HepG2 (cell line): Measurements from ENCODE around the gene MIPEP. TPM values are rescaled to one million over a fixed set of nuclear protein-coding genes. Genes with fewer than 3 reads are reported as not detected.

Source experiments
- ELF3 ChIP-seq: IDR thresholded peaks from 2 replicates; pipeline ENCODE4 v1.6.1; 2016; ENCODE audit warnings: missing genetic modification reagents, missing compliant biosample characterization
- GABPA ChIP-seq, 2 experiments: IDR thresholded peaks; 2 replicates each; pipeline ENCODE4 v1.6.1; 2011 to 2016; ENCODE audit warnings: low read depth in 2 of 2, low read length in 1 of 2, missing biosample characterization in 1 of 2, missing genetic modification characterization in 1 of 2
- HCFC1 ChIP-seq: fragments of 150-350 bp; IDR thresholded peaks from 2 replicates; pipeline ENCODE4 v1.6.1; 2014; ENCODE audit warnings: low read depth, low read length
- IKZF1 ChIP-seq: fragments of 450-650 bp; IDR thresholded peaks from 2 replicates; pipeline ENCODE4 v1.7.1; 2016
- KAT7 ChIP-seq: IDR thresholded peaks from 2 replicates; pipeline ENCODE4 v1.6.1; 2018; ENCODE audit warnings: borderline replicate concordance, missing compliant biosample characterization
- POLR2AphosphoS5 ChIP-seq: IDR thresholded peaks from 2 replicates; pipeline ENCODE4 v1.6.1; 2012; ENCODE audit warnings: low read depth, low read length
- RNF2 ChIP-seq: fragments of 450-650 bp; conservative IDR thresholded peaks from 2 replicates; pipeline ENCODE4 v1.6.1; 2016; ENCODE audit warnings: low read depth
- ZBTB8A ChIP-seq: sonication (generic); formaldehyde crosslinking; IDR thresholded peaks from 2 replicates; pipeline ENCODE4 v1.4.0; 2020; ENCODE audit warnings: mild to moderate bottlenecking, low read depth, missing genetic modification reagents, borderline replicate concordance
- ZC3H13 ChIP-seq: sonication (generic); formaldehyde crosslinking; IDR thresholded peaks from 2 replicates; pipeline ENCODE4 v1.8.1; 2023; ENCODE audit warnings: mild to moderate bottlenecking, missing genetic modification reagents, moderate library complexity
- ZNF460 ChIP-seq: sonication (generic); formaldehyde crosslinking; IDR thresholded peaks from 2 replicates; pipeline ENCODE4 v1.5.1; 2020; ENCODE audit warnings: missing genetic modification reagents, mild to moderate bottlenecking, borderline replicate concordance
- ZNF558 ChIP-seq: sonication (generic); formaldehyde crosslinking; IDR thresholded peaks from 2 replicates; pipeline ENCODE4 v1.9.0; 2022; ENCODE audit warnings: mild to moderate bottlenecking, missing genetic modification reagents, borderline replicate concordance
- ZNF572 ChIP-seq: sonication (generic); formaldehyde crosslinking; IDR thresholded peaks from 2 replicates; pipeline ENCODE4 v1.5.1; 2020; ENCODE audit warnings: mild to moderate bottlenecking, missing genetic modification reagents
- ZNF772 ChIP-seq: sonication (generic); formaldehyde crosslinking; IDR thresholded peaks from 2 replicates; pipeline ENCODE4 v1.5.0; 2020; ENCODE audit warnings: mild to moderate bottlenecking, missing genetic modification reagents
- ZSCAN21 ChIP-seq: sonication (generic); formaldehyde crosslinking; IDR thresholded peaks from 2 replicates; pipeline ENCODE4 v1.8.0; 2022; ENCODE audit warnings: mild to moderate bottlenecking, missing genetic modification reagents, moderate library complexity, borderline replicate concordance
- polyA plus RNA-seq, 8 experiments: library from polyadenylated mRNA; depleted of rRNA in 3 of 8; stranded (reverse) in 7 of 8; unstranded in 1 of 8; fragments of >200 nt; fragmentation: Illumina TruSeq in 4 of 8; extraction: Trizol in 4 of 8; gene quantifications; 2 replicates each; pipeline versions ENCODE4 v1.2.1 to v1.2.3, GENCODE V29; 2011 to 2016; ENCODE audit warnings: low read depth in 4 of 8, missing spikeins in 1 of 8, mixed read lengths in 1 of 8; ENCODE audit not compliant: insufficient read depth in 1 of 8
- total RNA-seq, 5 experiments: library from RNA; depleted of rRNA; stranded (reverse); fragments of >200 nt; fragmentation: Illumina TruSeq; extraction: Trizol; gene quantifications; 2 replicates each; pipeline ENCODE4 v1.2.3, GENCODE V29; 2016; ENCODE audit warnings: low read depth in 1 of 5
- TF ChIP-seq, protein P1 (sequence below): IDR thresholded peaks from 2 replicates; pipeline ENCODE4 v1.6.1; 2016; ENCODE audit warnings: missing biosample characterization, missing genetic modification reagents, low read depth
- TF ChIP-seq, protein P2 (sequence below): sonication (generic); formaldehyde crosslinking; IDR thresholded peaks from 2 replicates; pipeline ENCODE4 v1.4.0; 2020; ENCODE audit warnings: missing genetic modification reagents
- TF ChIP-seq, protein P3 (sequence below): sonication (generic); formaldehyde crosslinking; IDR thresholded peaks from 2 replicates; pipeline ENCODE4 v1.4.0; 2020; ENCODE audit warnings: low read depth, missing genetic modification reagents
- TF ChIP-seq, protein P4 (sequence below): sonication (generic); formaldehyde crosslinking; IDR thresholded peaks from 2 replicates; pipeline ENCODE4 v1.5.0; 2020; ENCODE audit warnings: mild to moderate bottlenecking, low read depth, missing genetic modification reagents, borderline replicate concordance
- TF ChIP-seq, protein P5 (sequence below): sonication (generic); formaldehyde crosslinking; IDR thresholded peaks from 2 replicates; pipeline ENCODE4 v1.5.0; 2020; ENCODE audit warnings: mild to moderate bottlenecking, missing genetic modification reagents, moderate library complexity

The MIPEP gene
- total and polyA plus RNA-seq, 2 of the 13 experiments (the other 11 are each of a cell fraction or from before 2014, with no cell fraction given), result 9.3 to 24.1 TPM

DNA sequence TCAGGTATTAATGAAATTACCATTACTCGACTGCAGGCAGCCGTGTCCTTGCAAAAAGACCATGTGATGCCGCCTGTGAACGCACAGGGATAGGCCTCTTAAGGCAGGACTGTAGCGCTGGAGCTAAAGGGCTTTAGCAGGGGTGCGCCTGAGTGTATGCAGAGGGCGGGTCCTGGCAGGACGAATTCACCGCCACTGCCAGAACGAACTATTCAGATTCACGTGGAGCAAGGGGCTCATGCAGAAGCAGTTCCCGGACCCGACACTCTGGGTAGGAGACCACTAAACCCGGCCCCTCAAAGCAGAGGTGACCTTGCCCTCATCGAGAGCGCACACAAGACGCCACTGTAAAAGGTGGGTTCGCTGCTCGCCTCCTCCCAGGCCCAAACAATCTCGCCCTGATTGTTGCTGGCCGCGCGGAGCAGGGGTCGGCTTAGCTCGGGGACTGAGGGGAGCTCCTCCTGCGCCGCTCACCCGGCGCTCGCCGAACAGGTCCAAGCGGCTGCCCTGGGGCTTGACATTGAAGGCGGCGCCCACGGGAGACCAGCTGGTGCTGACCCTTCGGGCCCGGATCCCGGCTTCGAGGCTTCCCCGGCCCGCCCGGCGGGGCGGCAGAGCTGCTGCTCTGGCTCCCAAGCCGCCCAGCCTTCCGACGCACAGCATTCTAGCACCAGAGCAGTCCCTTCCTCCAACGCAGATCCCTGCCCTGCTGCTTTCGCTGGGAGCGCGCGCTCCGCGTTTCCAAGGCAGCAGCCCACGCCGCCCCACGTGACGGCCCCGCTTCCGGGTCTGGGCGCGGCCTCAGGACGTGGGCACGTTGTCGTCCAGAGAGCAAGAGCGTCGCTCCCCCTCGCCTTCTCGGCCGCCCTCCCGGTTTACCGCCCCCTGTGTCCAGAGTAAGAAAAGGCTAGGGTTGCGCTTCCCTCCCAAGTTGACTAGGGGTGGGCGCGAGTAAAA, at the start of gene MIPEP (continued):
- no peak for TF ChIP-seq ZNF558
- no peak for TF ChIP-seq ZBTB8A
- TF ChIP-seq, protein P1, sequence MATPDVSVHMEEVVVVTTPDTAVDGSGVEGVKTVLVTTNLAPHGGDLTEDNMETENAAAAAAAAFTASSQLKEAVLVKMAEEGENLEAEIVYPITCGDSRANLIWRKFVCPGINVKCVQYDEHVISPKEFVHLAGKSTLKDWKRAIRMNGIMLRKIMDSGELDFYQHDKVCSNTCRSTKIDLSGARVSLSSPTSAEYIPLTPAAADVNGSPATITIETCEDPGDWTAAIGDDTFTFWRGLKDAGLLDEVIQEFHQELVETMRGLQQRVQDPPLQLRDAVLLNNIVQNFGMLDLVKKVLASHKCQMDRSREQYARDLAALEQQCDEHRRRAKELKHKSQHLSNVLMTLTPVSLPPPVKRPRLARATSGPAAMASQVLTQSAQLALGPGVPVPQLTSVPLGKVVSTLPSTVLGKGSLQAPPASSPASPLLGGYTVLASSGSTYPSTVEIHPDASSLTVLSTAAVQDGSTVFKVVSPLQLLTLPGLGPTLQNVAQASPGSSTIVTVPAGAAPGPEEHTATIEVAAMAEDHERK (CRISPR knock-in tag), result peak; percentile 97
- TF ChIP-seq ZNF772 (CRISPR knock-in tag), result no peak
- TF ChIP-seq ZSCAN21 (CRISPR knock-in tag), result peak; percentile 69; the same call in 1 of the 2 replicates
- TF ChIP-seq, protein P2, sequence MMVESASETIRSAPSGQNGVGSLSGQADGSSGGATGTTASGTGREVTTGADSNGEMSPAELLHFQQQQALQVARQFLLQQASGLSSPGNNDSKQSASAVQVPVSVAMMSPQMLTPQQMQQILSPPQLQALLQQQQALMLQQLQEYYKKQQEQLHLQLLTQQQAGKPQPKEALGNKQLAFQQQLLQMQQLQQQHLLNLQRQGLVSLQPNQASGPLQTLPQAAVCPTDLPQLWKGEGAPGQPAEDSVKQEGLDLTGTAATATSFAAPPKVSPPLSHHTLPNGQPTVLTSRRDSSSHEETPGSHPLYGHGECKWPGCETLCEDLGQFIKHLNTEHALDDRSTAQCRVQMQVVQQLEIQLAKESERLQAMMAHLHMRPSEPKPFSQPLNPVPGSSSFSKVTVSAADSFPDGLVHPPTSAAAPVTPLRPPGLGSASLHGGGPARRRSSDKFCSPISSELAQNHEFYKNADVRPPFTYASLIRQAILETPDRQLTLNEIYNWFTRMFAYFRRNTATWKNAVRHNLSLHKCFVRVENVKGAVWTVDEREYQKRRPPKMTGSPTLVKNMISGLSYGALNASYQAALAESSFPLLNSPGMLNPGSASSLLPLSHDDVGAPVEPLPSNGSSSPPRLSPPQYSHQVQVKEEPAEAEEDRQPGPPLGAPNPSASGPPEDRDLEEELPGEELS (CRISPR knock-in tag), result peak; percentile 47; the same call in 1 of the 2 replicates
- TF ChIP-seq, protein P3, sequence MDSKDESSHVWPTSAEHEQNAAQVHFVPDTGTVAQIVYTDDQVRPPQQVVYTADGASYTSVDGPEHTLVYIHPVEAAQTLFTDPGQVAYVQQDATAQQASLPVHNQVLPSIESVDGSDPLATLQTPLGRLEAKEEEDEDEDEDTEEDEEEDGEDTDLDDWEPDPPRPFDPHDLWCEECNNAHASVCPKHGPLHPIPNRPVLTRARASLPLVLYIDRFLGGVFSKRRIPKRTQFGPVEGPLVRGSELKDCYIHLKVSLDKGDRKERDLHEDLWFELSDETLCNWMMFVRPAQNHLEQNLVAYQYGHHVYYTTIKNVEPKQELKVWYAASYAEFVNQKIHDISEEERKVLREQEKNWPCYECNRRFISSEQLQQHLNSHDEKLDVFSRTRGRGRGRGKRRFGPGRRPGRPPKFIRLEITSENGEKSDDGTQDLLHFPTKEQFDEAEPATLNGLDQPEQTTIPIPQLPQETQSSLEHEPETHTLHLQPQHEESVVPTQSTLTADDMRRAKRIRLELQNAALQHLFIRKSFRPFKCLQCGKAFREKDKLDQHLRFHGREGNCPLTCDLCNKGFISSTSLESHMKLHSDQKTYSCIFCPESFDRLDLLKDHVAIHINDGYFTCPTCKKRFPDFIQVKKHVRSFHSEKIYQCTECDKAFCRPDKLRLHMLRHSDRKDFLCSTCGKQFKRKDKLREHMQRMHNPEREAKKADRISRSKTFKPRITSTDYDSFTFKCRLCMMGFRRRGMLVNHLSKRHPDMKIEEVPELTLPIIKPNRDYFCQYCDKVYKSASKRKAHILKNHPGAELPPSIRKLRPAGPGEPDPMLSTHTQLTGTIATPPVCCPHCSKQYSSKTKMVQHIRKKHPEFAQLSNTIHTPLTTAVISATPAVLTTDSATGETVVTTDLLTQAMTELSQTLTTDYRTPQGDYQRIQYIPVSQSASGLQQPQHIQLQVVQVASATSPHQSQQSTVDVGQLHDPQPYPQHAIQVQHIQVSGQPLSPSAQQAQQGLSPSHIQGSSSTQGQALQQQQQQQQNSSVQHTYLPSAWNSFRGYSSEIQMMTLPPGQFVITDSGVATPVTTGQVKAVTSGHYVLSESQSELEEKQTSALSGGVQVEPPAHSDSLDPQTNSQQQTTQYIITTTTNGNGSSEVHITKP (CRISPR knock-in tag), result 0 out of 2 replicates have a peak, but pooled peaks have one; percentile 28
- TF ChIP-seq ZNF460 (CRISPR knock-in tag), result no peak; the same call in 1 of the 2 replicates
- no peak for TF ChIP-seq IKZF1
- TF ChIP-seq, protein P4, sequence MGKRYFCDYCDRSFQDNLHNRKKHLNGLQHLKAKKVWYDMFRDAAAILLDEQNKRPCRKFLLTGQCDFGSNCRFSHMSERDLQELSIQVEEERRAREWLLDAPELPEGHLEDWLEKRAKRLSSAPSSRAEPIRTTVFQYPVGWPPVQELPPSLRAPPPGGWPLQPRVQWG (CRISPR knock-in tag), result no peak
- TF ChIP-seq POLR2AphosphoS5, result peak; percentile 54
- TF ChIP-seq ELF3, result peak; percentile 75
- TF ChIP-seq RNF2, result no peak
- TF ChIP-seq, protein P5, sequence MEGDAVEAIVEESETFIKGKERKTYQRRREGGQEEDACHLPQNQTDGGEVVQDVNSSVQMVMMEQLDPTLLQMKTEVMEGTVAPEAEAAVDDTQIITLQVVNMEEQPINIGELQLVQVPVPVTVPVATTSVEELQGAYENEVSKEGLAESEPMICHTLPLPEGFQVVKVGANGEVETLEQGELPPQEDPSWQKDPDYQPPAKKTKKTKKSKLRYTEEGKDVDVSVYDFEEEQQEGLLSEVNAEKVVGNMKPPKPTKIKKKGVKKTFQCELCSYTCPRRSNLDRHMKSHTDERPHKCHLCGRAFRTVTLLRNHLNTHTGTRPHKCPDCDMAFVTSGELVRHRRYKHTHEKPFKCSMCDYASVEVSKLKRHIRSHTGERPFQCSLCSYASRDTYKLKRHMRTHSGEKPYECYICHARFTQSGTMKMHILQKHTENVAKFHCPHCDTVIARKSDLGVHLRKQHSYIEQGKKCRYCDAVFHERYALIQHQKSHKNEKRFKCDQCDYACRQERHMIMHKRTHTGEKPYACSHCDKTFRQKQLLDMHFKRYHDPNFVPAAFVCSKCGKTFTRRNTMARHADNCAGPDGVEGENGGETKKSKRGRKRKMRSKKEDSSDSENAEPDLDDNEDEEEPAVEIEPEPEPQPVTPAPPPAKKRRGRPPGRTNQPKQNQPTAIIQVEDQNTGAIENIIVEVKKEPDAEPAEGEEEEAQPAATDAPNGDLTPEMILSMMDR (CRISPR knock-in tag), result peak; percentile 97
- TF ChIP-seq GABPA (IDR thresholded peaks at IDR 0.05; ENCODE audit: low read depth, low read length), result peak; percentile 56
- peak; percentile 84 for TF ChIP-seq GABPA (CRISPR knock-in tag; IDR thresholded peaks at IDR 0.05; ENCODE audit: low read depth)
- peak; percentile 75; the same call in 1 of the 2 replicates for TF ChIP-seq KAT7 (CRISPR knock-in tag)
- TF ChIP-seq ZNF572 (CRISPR knock-in tag), result no peak
- TF ChIP-seq HCFC1, result peak; percentile 67
- no peak for TF ChIP-seq ZC3H13 (CRISPR knock-in tag)
